T-helper 22 cell (primary cell): ENCODE data around the gene SKOR1.

Experiments used
- DNase-seq: peaks from one replicate; pipeline ENCODE4 v3.0.0-alpha.2; 2020; ENCODE audit warnings: low read depth

The SKOR1 gene

DNA sequence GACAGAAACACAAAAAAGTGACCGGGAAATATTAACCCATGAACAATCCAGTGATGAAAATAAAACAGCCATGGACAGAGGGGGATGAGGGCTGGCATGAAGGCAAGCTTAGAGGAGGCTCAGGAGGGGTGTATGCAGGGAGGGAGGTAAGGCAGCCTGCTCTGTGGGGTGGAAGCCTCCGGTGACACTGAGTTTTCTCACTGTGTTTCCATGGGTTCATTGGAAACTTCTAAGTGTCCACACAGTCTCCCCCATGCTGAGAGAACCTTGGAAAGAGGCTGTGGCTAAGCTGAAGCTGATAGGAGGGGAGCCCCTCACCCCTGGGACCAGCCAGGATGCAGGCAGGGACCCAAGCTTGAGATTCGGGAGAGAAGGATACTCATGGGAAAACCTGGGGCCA is 6.8 kb upstream of the SKOR1 start:
- no peak for DNase-seq

DNA sequence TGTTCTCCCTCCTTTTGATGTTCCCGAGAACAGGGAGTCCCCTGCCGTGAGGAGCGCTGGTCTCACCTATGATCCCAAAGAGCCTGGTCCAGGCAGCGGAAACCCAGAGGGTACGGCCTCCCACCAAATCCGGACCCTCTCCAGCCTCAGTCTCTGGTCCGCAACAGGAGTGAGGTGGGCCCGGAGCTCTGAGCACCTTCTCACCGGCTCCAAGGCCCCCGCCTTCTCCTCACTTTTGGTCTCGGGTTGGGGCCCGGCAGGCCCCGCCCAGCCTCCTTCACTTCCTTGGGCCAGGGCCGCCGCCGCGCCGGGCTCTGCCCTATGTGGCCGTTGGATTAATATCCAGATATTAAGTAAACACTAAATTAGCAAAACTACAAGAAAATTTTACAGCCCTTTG is 5.7 kb upstream of the SKOR1 start:
- DNase-seq = no peak

DNA sequence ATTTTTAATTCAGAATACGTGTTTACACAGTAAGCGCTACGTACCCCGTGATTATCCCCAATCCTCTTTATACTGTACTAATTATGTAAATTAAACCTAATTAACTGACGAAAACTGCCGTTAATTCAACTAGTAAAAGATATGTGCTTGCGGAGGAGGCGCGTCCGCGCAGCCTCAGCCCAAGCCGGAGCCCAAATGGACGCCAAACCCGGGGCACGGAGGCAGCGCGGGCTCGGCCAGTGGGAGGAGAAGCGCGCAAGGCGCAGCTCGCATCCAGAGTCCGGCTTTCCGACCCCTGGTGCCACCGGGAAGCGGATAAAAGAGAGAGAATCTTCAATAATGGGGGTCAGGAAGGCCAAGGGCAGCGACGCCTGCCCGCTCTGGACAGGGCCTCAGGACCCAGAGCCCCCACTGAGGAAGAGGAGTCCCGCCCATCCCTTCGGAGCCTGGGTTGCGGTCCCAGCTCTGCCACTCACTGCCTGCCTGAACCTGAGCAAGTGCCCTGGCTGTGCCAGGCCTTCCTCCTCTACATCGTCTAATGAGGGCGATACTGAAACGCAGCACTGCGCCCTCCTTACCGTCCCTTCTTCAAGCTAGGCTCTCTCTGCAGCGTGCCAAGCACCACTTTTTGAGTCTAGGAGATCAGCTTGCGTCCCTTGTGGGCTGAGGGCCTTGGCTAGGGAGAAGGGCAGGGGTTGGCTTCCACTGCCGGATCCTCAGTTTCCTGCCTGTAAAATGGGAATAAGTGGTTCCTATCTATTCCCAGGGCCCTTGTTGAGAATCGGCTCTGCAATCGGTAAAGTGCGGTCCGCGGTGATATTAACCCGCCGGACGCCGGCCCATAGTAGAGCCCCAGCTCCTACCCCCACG is 5.0 kb upstream of the SKOR1 start:
- no peak for DNase-seq

DNA sequence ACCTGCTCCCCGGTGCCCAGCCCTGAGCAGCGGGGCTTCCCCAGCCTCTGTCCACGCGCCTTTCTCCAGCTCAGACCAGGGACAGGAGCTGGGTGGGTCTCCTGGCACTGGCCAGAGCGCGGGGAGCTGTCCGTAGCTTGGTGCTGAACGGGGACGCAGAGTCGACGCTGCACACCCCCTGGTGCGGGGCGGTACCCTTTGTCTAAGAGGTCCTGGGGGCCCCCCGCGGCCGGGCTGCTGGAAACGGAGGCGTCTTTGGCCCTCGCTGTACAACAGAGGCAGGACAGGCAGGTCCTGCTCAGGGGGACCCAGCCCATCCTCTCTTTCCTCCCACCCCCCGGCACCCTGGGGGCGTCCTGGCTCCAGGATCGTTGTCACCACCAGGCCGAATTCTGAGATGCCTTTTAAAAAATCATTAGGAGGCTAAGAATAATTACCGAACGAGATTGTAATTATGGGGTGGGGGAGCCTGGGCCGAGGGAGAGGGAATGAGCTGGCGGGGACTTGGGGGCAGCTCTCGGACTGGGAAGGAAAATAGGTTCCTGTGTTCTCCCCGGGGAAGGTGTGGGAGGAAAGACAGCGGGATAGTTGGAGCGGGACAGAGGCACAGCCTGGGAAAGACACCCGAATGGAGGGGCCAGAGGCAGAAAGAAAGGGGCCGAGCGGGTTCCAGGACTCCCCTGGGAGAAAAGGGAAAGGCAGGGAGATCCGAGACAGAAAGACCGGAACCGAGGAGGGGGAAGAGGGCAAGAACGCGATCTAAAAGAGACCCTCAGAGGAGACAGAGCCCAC is 4.1 kb upstream of the SKOR1 start:
- no peak for DNase-seq

DNA sequence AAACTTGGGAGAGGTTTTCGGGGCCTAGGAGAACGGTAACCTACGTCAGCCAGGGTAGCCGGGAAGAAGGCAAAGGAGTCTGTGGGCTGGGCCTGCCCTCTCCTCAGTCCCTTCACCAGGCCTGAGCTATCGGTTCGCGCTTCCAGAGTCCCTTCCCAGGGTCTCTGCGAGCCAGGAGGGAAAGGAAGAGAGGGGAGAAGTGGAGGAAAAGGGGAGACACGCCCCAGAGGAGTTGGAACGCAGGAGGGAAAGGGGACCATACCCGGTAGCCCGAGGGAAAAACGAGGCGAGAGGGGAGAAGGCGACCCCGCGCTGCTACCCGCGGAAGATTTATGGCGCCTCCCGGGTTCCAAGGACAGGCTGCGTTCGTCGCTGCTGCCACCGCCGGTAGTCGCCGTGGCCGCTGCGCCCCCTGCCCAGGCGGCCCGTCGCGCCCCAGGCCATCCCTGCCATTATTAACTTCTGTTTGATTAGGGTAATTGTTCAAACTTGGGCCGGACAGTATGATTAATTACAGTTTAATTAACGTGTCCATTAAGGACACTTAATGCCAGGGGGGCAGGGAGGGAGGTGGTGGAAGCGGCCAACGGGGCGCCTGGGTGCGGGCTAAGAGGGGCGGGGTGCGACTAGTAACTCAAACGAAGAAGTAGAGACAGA is 3.4 kb upstream of the SKOR1 start:
- no peak for DNase-seq

DNA sequence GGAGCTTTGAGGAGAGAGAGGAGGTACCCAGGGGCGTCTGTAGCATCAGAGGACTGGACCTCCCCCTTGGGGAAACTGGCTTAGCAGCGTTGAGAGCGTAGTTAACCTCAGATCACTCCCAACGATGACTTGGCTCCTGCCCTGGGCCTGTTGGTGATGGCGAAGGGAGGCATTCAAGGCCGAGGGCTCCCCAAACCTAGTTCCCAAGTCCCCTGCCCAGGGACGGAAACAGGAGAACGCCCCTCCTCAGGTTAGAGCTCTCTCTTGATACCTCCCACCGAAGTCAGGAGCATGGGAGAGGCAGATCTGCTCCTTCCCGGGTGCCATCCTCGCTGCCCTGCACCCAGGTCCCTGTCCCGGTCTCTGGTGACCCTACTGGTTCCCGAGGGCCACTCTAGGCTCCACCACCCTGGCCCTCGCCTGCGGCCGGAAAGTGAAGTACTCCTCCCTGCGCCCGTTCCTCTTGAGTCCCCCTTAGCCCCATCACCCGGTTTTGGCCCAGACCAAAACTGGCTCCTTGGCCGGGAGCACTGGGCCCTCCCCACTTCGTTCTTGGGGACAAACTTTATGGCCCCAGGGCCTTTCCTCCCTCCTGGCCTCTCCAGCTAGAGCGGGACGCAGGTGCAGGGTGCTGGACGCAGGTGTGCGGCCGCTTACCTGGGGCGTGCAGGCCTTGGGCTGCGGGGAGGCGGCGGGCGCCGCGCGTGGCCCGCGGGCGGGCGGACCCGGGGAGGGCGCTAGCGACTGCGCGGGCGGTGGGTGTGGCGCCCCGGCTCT is 2.6 kb upstream of the SKOR1 start:
- DNase-seq = no peak

DNA sequence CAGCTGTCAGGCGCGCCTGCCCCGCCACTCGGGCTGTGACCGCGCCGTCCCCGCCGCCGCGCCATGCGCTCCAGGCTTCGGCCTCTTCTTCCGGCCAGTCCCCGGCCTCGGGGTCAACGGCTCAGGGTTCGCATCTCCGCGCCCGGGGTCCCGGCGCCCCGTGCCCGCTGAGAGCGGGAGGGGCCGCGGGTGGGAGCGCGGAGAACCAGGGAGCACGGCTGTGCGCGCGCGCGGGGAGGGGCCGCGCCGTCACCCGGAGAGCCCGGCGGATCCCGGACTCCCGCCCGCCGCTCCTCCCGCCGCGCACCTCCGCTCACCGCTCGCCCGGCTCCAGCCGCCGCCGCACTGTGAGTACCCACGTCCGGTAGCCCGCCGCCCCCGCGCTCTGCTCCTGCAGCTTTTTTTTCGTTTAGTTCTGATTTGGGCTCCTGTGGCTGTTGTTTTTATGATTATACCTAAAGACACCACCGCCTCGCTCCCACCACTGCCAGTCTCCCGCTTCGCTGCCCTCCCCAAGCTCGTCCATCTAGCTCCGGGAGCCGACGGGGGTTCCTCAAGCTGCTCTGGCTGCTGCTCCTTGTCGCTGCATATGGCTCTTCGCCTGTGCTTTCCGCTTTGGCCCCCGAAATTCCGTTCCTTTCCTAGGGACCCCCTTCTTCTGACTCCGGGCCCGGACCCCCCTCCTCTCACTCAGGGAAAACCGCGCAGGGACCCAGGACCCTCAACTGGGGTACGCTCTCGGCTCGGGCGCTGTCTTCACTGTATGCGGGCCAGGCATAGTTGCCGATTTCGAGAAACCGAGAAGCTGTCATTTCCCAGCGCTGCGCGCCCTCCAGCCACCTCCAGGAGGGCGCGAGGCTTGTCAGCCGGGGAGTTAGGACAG is 1.8 kb upstream of the SKOR1 start:
- no peak for DNase-seq

DNA sequence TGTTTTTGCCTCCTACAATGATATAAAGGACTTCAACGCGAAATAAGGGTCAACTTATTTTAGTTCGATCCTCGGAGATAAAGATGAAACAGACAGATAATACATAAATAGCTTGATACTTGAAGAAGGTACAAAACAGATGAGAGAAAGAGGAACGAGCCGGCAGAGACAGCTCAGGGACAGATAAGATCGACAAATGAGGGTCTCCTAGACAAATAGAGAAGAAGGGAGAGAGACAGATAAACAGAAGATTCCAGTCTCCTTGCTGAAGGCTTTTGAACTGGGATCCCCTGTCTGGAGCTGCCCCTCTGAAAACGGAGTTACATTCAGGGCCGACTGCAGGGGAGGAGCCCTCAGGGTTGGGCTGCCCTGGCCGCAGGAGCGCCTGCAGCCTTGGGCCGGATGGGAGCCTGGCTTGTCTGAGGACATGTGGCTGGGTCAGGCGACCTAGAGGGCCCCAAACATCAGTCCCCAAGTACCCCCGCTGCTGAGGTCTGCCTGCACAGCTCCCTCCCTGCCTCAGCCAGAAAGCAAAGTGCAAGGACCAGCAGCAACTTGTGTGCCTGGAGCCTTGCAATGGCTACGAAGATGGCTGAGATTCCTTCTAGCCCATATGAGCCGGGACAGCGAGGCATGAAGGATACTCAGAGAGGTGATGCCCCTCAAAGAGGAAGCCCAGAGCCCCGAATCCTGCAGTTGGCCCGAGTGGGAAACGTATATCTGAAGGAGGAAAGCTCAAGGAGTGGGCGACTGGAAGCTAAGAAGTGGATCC is 926 bp upstream of the SKOR1 start:
- DNase-seq = no peak

DNA sequence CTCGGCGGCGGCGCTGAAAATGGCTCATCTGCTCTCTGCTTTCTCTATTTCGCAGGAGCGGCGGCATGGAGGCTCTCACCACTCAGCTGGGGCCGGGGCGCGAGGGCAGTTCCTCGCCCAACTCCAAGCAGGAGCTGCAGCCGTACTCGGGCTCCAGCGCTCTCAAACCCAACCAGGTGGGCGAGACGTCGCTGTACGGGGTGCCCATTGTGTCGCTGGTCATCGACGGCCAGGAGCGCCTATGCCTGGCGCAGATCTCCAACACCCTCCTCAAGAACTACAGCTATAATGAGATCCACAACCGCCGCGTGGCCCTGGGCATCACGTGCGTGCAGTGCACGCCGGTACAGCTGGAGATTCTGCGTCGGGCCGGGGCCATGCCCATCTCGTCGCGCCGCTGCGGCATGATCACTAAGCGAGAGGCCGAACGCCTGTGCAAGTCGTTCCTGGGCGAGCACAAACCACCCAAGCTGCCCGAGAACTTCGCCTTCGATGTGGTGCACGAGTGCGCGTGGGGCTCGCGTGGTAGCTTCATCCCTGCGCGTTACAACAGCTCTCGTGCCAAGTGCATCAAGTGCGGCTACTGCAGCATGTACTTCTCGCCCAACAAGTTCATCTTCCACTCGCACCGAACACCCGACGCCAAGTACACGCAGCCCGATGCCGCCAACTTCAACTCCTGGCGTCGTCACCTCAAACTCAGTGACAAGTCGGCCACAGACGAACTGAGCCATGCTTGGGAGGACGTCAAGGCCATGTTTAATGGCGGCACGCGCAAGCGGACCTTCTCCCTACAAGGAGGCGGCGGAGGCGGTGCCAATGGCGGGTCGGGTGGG is 790 bp downstream of the SKOR1 start:
- no peak for DNase-seq

DNA sequence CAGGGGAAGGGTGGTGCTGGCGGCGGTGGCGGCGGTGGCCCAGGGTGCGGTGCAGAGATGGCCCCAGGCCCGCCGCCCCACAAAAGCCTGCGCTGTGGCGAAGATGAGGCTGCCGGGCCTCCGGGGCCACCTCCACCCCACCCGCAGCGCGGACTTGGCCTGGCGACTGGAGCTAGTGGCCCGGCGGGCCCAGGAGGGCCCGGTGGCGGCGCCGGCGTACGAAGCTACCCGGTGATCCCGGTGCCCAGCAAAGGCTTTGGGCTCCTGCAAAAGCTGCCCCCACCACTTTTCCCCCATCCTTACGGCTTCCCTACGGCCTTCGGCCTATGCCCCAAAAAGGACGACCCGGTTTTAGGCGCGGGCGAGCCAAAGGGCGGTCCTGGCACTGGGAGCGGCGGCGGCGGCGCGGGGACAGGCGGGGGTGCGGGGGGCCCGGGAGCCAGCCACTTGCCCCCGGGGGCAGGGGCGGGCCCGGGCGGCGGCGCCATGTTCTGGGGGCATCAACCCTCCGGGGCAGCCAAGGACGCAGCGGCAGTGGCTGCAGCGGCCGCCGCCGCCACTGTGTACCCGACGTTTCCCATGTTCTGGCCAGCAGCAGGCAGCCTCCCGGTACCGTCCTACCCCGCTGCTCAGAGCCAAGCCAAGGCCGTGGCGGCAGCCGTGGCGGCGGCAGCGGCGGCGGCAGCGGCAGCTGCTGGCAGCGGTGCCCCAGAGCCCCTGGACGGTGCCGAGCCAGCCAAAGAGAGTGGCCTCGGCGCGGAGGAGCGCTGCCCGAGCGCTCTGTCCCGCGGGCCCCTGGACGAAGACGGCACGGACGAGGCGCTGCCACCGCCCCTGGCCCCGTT is 1.6 kb downstream of the SKOR1 start:
- no peak for DNase-seq

DNA sequence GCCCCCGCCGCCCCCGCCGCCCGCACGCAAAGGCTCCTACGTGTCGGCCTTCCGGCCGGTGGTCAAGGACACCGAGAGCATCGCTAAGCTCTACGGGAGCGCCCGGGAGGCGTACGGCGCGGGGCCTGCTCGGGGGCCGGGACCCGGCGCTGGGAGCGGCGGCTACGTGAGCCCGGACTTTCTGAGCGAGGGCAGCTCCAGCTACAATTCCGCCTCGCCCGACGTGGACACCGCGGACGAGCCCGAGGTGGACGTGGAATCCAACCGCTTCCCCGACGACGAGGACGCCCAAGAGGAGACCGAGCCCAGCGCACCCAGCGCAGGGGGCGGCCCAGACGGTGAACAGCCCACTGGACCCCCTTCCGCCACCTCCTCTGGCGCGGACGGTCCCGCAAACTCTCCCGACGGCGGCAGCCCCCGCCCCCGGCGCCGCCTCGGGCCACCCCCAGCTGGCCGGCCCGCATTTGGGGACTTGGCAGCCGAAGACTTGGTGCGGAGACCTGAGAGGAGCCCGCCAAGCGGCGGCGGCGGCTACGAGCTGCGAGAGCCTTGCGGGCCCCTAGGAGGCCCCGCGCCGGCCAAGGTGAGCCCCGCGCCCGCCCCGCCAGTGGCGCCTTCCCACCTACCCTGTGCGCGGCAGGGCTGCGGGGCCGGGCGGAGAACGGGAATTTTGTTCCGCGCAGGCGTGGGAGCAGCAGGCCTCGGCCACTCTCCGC is 2.4 kb downstream of the SKOR1 start:
- no peak for DNase-seq

DNA sequence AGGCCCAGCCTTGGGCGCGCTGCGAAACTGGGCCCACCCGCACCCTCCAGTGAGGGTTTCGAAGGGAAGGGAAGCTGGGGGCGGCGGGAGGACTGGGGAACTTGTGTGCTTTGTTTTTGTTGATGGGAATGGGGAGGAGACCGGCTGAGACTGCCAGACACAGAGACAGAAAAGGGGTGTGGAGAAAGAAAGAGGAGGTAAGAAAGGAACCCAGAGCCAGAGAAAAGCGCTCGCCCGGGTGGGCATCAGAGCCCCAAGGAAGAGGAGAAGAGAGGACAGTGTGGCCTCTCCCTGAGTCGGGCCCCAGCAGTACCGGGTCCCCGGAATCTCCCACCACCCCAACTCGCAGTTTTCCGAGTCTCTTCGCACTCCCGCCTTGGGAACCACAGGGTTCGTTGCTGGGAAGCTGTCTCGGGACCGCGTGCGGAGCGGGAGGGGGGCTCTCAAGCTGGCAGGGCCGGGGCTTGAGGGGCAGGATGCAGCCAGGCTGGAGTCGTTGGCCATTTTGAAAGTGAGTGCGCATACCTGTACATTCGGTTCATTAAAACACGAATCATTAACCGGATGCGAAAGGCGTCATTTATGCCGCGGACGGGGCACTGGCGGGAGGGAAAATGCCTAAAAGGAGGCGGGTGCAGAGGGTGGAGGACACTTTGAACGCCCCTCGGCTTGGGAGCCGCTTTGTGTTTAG is 3.1 kb downstream of the SKOR1 start:
- DNase-seq = no peak

DNA sequence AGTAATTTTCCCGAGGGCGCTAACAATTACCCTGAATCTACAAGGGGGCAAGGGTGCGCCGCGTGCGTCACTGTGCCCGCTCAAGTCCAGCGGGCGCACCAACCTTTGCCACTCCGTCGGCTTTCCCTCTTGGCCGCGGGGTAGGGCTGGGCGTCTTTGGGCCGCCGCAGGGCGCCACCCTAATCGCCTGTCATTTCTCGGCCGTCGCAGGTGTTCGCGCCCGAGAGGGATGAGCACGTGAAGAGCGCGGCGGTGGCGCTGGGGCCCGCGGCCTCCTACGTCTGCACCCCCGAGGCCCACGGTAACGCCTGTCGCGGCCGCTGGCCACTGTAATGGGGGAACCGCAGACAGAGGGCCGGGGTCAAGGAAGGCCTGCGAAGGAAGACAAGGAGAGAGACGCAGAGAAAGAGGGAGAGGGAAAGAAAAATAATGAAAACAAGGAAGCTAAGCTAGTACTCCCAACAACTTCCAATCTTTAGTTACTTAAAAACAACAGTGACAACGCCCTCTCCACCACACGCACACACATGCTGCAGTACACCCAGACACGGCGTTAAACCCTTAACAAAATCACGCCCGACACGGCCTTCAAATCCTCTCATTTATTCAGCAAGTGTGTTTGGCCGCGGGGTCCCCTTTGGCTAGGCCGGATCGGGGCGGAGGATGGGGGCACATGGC is 3.8 kb downstream of the SKOR1 start:
- DNase-seq = no peak

DNA sequence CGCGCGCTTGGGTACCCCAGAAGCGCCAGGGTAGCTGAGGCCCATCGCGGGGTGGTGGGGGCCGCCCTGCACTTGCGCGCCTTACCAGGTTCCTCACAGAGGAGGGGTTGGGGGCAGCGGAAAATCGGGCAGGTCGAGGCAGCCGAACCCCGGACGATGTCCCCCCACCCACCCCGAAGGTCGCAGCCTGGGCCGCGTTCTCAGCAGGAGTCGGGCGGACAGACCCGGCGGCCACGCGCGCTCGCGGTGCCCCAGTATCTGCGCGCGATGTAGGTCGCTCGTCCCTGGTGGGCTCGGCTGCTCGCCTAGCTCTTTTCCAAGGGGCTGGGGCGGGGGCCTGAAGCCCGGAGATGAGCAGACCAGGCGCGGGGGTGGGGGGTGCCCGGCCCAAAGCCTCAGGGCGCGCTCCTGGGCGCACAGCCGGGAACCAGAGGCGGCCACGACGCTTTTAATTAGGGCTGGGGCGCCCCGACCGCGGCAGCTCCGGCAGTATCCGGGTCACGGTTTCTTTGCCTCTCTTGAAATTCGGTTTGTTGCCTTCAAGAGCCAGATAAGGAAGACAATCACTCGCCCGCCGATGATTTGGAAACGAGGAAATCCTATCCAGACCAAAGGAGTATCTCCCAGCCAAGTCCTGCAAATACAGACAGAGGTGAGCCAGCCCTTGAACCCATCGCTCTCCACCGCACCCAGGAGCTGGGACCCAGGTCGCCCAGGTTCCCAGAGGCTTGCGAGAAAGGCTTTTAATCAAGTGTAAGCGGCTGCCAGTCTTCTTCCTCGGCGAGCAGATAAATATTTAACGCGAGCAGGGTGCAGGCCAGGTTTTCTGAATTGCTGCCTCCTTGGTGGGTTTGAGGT is 4.6 kb downstream of the SKOR1 start:
- DNase-seq = no peak

DNA sequence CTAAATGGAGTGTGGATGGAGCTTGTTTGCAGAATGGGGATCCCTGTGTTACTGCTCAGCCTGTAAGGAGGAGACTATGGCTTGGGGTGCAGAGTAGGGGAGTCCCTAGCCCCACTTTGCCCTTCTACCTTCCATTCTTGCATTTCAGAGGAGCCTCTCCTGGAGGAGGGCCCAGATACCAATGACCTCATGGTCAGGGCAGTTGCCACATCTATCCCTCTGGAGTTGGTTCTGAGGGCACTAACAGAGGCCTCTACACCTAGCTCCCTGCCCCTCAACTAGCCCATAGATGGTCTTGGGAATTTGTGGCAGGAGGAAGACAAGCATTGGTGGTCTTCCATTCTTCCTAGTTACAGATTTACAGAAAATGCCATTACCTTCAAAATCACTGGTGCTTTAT is 6.1 kb downstream of the SKOR1 start:
- no peak for DNase-seq
